ENCODE measurements around the gene EHD4.

- no peak for TF ChIP-seq SIN3A (IDR thresholded peaks at IDR 0.05; ENCODE audit: borderline replicate concordance, insufficient read depth, low read length)
- TF ChIP-seq TAF1 (IDR thresholded peaks at IDR 0.05; ENCODE audit: borderline replicate concordance, insufficient read depth, low read length), result no peak
- TF ChIP-seq POLR2AphosphoS5 (IDR thresholded peaks at IDR 0.05; ENCODE audit: low read depth, low read length), result no peak
- no peak for TF ChIP-seq REST (IDR thresholded peaks at IDR 0.05; ENCODE audit: insufficient read depth in 1 of 2, low read depth in 2 of 2, low read length in 2 of 2)
Measured at GRCh38 chr15:41930867-41931222, 41.5 kb downstream of the EHD4 start.

All from PFSK-1 (cell line).